ENCODE measurements around the gene ACACA. TPM values are rescaled to one million over a fixed set of nuclear protein-coding genes. Genes with fewer than 3 reads are reported as not detected.

The ACACA gene
- total and polyA plus RNA-seq, 2 donors from 2014 or later: 13.8 to 34.9 TPM

DNA sequence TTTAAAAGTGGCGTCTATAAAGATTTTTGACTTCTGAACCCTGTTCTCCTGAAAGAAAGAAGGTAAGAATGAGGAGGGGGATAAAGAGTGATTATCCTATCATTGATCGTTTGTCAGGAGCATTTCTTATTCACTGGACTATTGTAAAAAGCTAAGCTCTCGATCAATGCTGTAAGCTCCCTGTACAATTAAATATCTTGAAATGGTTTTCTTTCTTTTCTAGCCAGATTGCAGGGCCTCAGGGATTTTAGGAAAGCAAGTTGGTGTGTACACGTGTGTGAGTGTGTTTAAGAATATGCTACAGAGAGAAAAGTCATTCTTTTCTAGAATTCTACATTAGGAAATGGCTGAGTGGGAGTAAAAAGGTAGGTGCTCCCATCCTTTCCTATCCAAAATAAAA is 303.4 kb downstream of the ACACA start:
- Histone ChIP-seq H3K9ac (ENCODE audit: low read length in 3 of 3) (no peak overlapping the region), H3K27ac (ENCODE audit: low read depth in 2 of 2, low read length in 2 of 2) (no peak overlapping the region), H3K36me3 (ENCODE audit: control insufficient read depth in 2 of 3, insufficient read depth in 3 of 3, low read length in 3 of 3) (peaks cover 0 to 3% (median 0%) of the 10 kb centered on the region in 3 donors), H3K27me3 (ENCODE audit: control insufficient read depth, insufficient read depth, low read length) (no peaks in the 10 kb centered on the region), H3K4me1 (ENCODE audit: control insufficient read depth in 2 of 3, insufficient read depth in 2 of 3, low read depth in 1 of 3, low read length in 3 of 3) (peaks cover 0 to 7% (median 6%) of the 10 kb centered on the region in 3 donors), H3K4me3 (ENCODE audit: low read length in 3 of 3) (no peak overlapping the region), H3K9me3 (ENCODE audit: control insufficient read depth in 2 of 3, insufficient read depth in 1 of 3, low read length in 3 of 3) (no peaks in the 10 kb centered on the region)
- intact Hi-C loops (cut with DNase I): no loop called here
- TF ChIP-seq, protein P1, sequence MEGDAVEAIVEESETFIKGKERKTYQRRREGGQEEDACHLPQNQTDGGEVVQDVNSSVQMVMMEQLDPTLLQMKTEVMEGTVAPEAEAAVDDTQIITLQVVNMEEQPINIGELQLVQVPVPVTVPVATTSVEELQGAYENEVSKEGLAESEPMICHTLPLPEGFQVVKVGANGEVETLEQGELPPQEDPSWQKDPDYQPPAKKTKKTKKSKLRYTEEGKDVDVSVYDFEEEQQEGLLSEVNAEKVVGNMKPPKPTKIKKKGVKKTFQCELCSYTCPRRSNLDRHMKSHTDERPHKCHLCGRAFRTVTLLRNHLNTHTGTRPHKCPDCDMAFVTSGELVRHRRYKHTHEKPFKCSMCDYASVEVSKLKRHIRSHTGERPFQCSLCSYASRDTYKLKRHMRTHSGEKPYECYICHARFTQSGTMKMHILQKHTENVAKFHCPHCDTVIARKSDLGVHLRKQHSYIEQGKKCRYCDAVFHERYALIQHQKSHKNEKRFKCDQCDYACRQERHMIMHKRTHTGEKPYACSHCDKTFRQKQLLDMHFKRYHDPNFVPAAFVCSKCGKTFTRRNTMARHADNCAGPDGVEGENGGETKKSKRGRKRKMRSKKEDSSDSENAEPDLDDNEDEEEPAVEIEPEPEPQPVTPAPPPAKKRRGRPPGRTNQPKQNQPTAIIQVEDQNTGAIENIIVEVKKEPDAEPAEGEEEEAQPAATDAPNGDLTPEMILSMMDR (IDR thresholded peaks at IDR 0.05; ENCODE audit: borderline replicate concordance, extremely low read depth, insufficient read depth): no peak
- no peak for FAIRE-seq
- no peak for DNase-seq

DNA sequence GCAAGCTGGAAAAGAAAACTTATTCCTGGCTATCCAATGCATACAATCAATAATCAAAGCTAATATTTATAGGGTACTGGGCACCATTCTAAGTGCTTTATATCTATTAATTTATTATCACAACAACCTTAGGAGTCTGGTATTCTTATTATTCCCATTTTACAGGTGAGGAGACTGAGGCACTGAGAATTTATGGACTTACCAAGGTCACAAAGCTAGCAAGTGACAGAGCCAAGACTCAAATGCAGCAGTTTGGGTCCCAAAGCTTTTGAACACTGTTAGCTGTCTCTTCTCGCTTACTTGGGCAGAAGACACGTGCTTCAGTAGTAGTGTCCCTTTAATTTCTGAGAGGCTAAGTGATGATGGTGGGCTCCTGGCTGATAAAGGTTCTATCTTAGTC is 305.3 kb downstream of the ACACA start:
- H3K4me1 ChIP-seq (ENCODE audit: control insufficient read depth in 2 of 3, insufficient read depth in 2 of 3, low read depth in 1 of 3, low read length in 3 of 3): no peaks in the 10 kb centered on the region
- intact Hi-C loops (cut with DNase I): no loop called here
- no peak for DNase-seq
- no peaks in the 10 kb centered on the region for H3K9me3 ChIP-seq (ENCODE audit: control insufficient read depth in 2 of 3, insufficient read depth in 1 of 3, low read length in 3 of 3)
- H3K9ac ChIP-seq (ENCODE audit: low read length in 3 of 3): no peak overlapping the region
- H3K36me3 ChIP-seq (ENCODE audit: control insufficient read depth in 2 of 3, insufficient read depth in 3 of 3, low read length in 3 of 3): peaks cover 0 to 10% (median 9%) of the 10 kb centered on the region in 3 donors
- H3K27ac ChIP-seq (ENCODE audit: low read depth in 2 of 2, low read length in 2 of 2): no peak overlapping the region
- H3K4me3 ChIP-seq (ENCODE audit: low read length in 3 of 3): no peak overlapping the region
- H3K27me3 ChIP-seq (ENCODE audit: control insufficient read depth, insufficient read depth, low read length): no peaks in the 10 kb centered on the region
- FAIRE-seq: no peak
- TF ChIP-seq, protein P1 (IDR thresholded peaks at IDR 0.05; ENCODE audit: borderline replicate concordance, extremely low read depth, insufficient read depth): no peak

DNA sequence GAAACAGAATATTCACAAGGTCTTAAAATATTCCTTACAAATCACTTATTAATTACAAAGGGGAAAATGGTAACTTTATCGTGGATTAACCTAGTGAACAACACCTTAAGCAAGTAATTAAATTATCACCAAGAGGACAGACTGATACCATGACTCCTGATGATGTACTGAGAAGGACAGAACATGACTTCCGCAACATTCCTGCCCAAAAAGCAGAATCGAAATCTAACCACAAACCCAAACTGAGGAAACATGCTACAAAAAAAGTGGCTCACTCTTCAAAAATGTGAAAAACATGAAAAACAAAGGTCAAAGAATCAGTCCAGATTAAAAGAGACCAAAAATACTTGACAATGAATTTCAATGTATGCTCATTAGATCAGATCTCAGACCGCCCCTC is 306.4 kb downstream of the ACACA start:
- H3K27me3 ChIP-seq (ENCODE audit: control insufficient read depth, insufficient read depth, low read length): no peaks in the 10 kb centered on the region
- H3K9me3 ChIP-seq (ENCODE audit: control insufficient read depth in 2 of 3, insufficient read depth in 1 of 3, low read length in 3 of 3): no peaks in the 10 kb centered on the region
- H3K36me3 ChIP-seq (ENCODE audit: control insufficient read depth in 2 of 3, insufficient read depth in 3 of 3, low read length in 3 of 3): peaks cover 0 to 14% (median 13%) of the 10 kb centered on the region in 3 donors
- no peak overlapping the region for H3K27ac ChIP-seq (ENCODE audit: low read depth in 2 of 2, low read length in 2 of 2)
- intact Hi-C loops (cut with DNase I): no loop called here
- H3K4me3 ChIP-seq (ENCODE audit: low read length in 3 of 3): no peak overlapping the region
- H3K4me1 ChIP-seq (ENCODE audit: control insufficient read depth in 2 of 3, insufficient read depth in 2 of 3, low read depth in 1 of 3, low read length in 3 of 3): no peaks in the 10 kb centered on the region
- DNase-seq (no peak), FAIRE-seq (no peak)
- no peak overlapping the region for H3K9ac ChIP-seq (ENCODE audit: low read length in 3 of 3)
- TF ChIP-seq, protein P1 (IDR thresholded peaks at IDR 0.05; ENCODE audit: borderline replicate concordance, extremely low read depth, insufficient read depth): no peak

Data from kidney (tissue), 14 donors.